Suprapubic skin (tissue), 4 donors: ENCODE results near the gene RB1.

Experiments used
- EP300 ChIP-seq: sonication (generic); formaldehyde crosslinking; IDR thresholded peaks from one replicate; pipeline ENCODE4 v1.6.1; 2017; ENCODE audit warnings: antibody characterized with exemption
- POLR2A ChIP-seq, 2 donors: fragments of 450-650 bp; IDR thresholded peaks; one replicate each; pipeline ENCODE4 v1.6.1; 2017; ENCODE audit warnings: antibody characterized with exemption in 2 of 2, mild to moderate bottlenecking in 2 of 2, moderate library complexity in 2 of 2
- POLR2AphosphoS5 ChIP-seq, 3 donors: sonication (generic); formaldehyde crosslinking; IDR thresholded peaks; one replicate each; pipeline ENCODE4 v1.6.1; 2017; ENCODE audit warnings: antibody characterized with exemption in 3 of 3
- TF ChIP-seq, protein P1 (sequence below), 2 donors: fragments of 200-600 bp in 1 of 2; fragments of 450-650 bp in 1 of 2; sonication (generic) in 1 of 2; IDR thresholded peaks; one replicate each; pipeline ENCODE4 v1.5.1; 2016 to 2019; ENCODE audit warnings: antibody characterized with exemption in 2 of 2, mild to moderate bottlenecking in 1 of 2, moderate library complexity in 1 of 2

DNA sequence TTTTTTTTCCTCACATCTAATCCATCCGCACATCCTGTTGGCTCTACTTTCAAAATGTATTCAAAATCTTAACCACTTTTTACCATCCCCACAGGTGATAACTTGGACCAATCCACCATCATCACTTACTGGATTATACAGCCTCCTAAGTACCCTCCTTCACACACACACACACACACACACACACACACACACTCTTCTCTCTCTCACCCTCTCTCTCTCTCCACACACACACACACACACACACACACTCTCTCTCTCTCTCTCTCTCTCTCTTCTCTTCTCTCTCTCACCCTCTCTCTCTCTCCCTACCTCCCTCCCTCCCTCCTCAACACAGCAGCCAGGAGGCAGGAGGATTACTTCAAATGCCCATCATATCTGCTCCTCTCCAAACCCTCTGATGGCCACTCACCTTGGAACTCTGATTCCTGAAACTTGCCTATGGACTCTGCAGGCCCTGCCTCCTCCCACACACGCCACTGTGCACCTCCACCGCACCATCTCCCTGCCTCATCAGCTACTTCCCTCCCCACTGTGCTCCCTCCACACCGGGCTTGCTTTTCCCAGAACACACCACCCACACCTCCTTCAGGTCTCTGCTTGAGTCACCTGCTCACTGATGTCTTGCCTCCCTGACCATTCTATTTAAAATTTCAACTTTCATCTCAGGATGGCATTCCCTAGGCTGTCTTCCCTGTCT is 189.7 kb downstream of the RB1 start:
- TF ChIP-seq POLR2A (IDR thresholded peaks at IDR 0.05) (no peak), EP300 (no peak), POLR2AphosphoS5 (IDR thresholded peaks at IDR 0.05) (no peak)
- TF ChIP-seq, protein P1, sequence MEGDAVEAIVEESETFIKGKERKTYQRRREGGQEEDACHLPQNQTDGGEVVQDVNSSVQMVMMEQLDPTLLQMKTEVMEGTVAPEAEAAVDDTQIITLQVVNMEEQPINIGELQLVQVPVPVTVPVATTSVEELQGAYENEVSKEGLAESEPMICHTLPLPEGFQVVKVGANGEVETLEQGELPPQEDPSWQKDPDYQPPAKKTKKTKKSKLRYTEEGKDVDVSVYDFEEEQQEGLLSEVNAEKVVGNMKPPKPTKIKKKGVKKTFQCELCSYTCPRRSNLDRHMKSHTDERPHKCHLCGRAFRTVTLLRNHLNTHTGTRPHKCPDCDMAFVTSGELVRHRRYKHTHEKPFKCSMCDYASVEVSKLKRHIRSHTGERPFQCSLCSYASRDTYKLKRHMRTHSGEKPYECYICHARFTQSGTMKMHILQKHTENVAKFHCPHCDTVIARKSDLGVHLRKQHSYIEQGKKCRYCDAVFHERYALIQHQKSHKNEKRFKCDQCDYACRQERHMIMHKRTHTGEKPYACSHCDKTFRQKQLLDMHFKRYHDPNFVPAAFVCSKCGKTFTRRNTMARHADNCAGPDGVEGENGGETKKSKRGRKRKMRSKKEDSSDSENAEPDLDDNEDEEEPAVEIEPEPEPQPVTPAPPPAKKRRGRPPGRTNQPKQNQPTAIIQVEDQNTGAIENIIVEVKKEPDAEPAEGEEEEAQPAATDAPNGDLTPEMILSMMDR (IDR thresholded peaks at IDR 0.05) = no peak
